K562 (cell line): Measurements from ENCODE around the gene NECAB3. TPM values are rescaled to one million over a fixed set of nuclear protein-coding genes. Genes with fewer than 3 reads are reported as not detected.

Experiments used
- ATAC-seq: fragments of 200-7000 bp; cut with Tn5 transposase; 3 replicates; pipeline ENCODE4 v1.9.1; 2020; ENCODE audit warnings: moderate library complexity
- BruUV-seq: library from RNA; stranded (reverse); fragments of 400-500 nt; replicated peaks from 2 replicates; lab custom pipeline; 2021; lab: Mats Ljungman, UMichigan
- CTCF ChIA-PET: fragments of 300-600 bp; formaldehyde crosslinking; extraction: SDS; loops from one replicate; lab custom pipeline; 2021; ENCODE audit warnings: low intra/inter-chr PET ratio; lab: Yijun Ruan, JAX
- POLR2A ChIA-PET: fragments of 300-600, 350-650 bp; sonication (Branson Sonifier 250); formaldehyde crosslinking; extraction: SDS; loops from one replicate; lab custom pipeline; 2021; ENCODE audit warnings: antibody characterized with exemption, inconsistent platforms; lab: Yijun Ruan, JAX
- DNase-seq, 4 experiments: peaks; one replicate each; pipeline versions ENCODE4 v3.0.0 to v3.0.0-alpha.2; 2011 to 2018; ENCODE audit warnings: low spot score in 3 of 4, mixed read lengths in 3 of 4; ENCODE audit errors: extremely low read depth in 1 of 4
- FAIRE-seq: peaks from 2 replicates; lab custom pipeline; 2011; peaks lifted over from hg19 to GRCh38; lab: Jason Lieb, UNC
- H2AFZ ChIP-seq: 2 replicates; pipeline ENCODE4 v1.6.0; 2011; ENCODE audit warnings: low read depth, low read length, control low read depth, inconsistent platforms
- H3K27ac ChIP-seq: fragments of 200-600 bp; 3 replicates; pipeline ENCODE4 v1.8.0; 2011; ENCODE audit warnings: low read depth, mild to moderate bottlenecking, control low read depth, inconsistent platforms, low read length, moderate library complexity, mixed read lengths; ENCODE audit errors: extremely low read depth
- H3K27me3 ChIP-seq, 2 experiments: fragments of 300-600 bp in 1 of 2; 2 replicates in 1 of 2; 3 replicates in 1 of 2; pipeline versions ENCODE4 v1.6.0 to v1.8.0; 2011; ENCODE audit warnings: inconsistent platforms in 2 of 2, low read length in 2 of 2, mild to moderate bottlenecking in 1 of 2, mixed read lengths in 1 of 2, moderate library complexity in 1 of 2; ENCODE audit not compliant: control insufficient read depth in 2 of 2, insufficient read depth in 2 of 2
- H3K36me3 ChIP-seq: fragments of 300-600 bp; 3 replicates; pipeline ENCODE4 v1.8.0; 2011; ENCODE audit warnings: mild to moderate bottlenecking, low read length, inconsistent platforms; ENCODE audit not compliant: control insufficient read depth, insufficient read depth
- H3K4me1 ChIP-seq, 2 experiments: fragments of 200-600 bp in 1 of 2; replicated peaks in 1 of 2; 2 replicates in 1 of 2; 3 replicates in 1 of 2; pipeline versions ENCODE4 v1.5.1 to v1.8.0; 2011; ENCODE audit warnings: inconsistent platforms in 2 of 2, low read length in 2 of 2, mild to moderate bottlenecking in 1 of 2, mixed read lengths in 1 of 2, moderate library complexity in 1 of 2; ENCODE audit not compliant: control insufficient read depth in 2 of 2, insufficient read depth in 2 of 2
- H3K4me2 ChIP-seq: 2 replicates; pipeline ENCODE4 v1.6.1; 2011; ENCODE audit warnings: low read length, control low read depth, inconsistent platforms, mixed read lengths; ENCODE audit not compliant: insufficient read depth
- H3K4me3 ChIP-seq: fragments of 200-600 bp; sonication (generic), shearing (Covaris generic); 2 replicates; pipeline ENCODE4 v1.5.1; 2016; ENCODE audit warnings: control low read depth, inconsistent platforms
- H3K79me2 ChIP-seq: fragments of 200-600 bp; 3 replicates; pipeline ENCODE4 v1.8.0; 2011; ENCODE audit warnings: low read length, inconsistent platforms; ENCODE audit not compliant: control insufficient read depth, insufficient read depth
- H3K9ac ChIP-seq, 2 experiments: 2 replicates each; pipeline versions ENCODE4 v1.6.0 to v1.6.1; 2011; ENCODE audit warnings: low read depth in 2 of 2, low read length in 2 of 2, control low read depth in 1 of 2, inconsistent platforms in 1 of 2, mild to moderate bottlenecking in 1 of 2, mixed read lengths in 1 of 2; ENCODE audit not compliant: insufficient read depth in 1 of 2
- H3K9me1 ChIP-seq: one replicate; pipeline ENCODE4 v1.6.0; 2011; ENCODE audit warnings: inconsistent platforms, mild to moderate bottlenecking, low read length, moderate library complexity; ENCODE audit not compliant: control insufficient read depth, insufficient read depth
- H3K9me3 ChIP-seq: replicated peaks from 2 replicates; pipeline ENCODE4 v1.5.1; 2011; ENCODE audit warnings: low read depth, low read length, inconsistent platforms; ENCODE audit not compliant: control insufficient read depth, insufficient read depth
- H4K20me1 ChIP-seq: replicated peaks from 2 replicates; pipeline ENCODE4 v1.6.1; 2011; ENCODE audit warnings: low read length, inconsistent platforms, mixed read lengths; ENCODE audit not compliant: control insufficient read depth, insufficient read depth
- BCLAF1 ChIP-seq, 2 experiments: fragments of 450-650 bp in 1 of 2; IDR thresholded peaks; 2 replicates each; pipeline ENCODE4 v1.6.1; 2011 to 2017; ENCODE audit warnings: low read depth in 2 of 2, antibody characterized with exemption in 1 of 2, borderline replicate concordance in 1 of 2, low read length in 1 of 2, mild to moderate bottlenecking in 1 of 2, mixed read lengths in 1 of 2; ENCODE audit not compliant: control insufficient read depth in 1 of 2
- EP300 ChIP-seq: IDR thresholded peaks from 2 replicates; pipeline ENCODE4 v1.6.1; 2012; ENCODE audit warnings: low read length, improper control_type of control experiment
- EP400 ChIP-seq: fragments of 450-650 bp; IDR thresholded peaks from 2 replicates; pipeline ENCODE4 v1.6.1; 2017; ENCODE audit warnings: antibody characterized with exemption, mild to moderate bottlenecking, moderate library complexity
- EZH2 ChIP-seq: IDR thresholded peaks from 2 replicates; pipeline ENCODE4 v1.6.1; 2012; ENCODE audit warnings: low read depth, mild to moderate bottlenecking, inconsistent platforms, low read length, borderline replicate concordance
- FOXJ2 ChIP-seq: fragments of 200-800 bp; sonication (Bioruptor generic); IDR thresholded peaks from 2 replicates; pipeline ENCODE4 v1.6.1; 2016; ENCODE audit warnings: missing genetic modification characterization, missing compliant biosample characterization
- KLF10 ChIP-seq: fragments of 250-450 bp; sonication (Bioruptor Pico); IDR thresholded peaks from 2 replicates; pipeline ENCODE4 v1.6.1; 2021; ENCODE audit warnings: matching md5 sums
- MECOM ChIP-seq: fragments of 250-450 bp; sonication (Bioruptor Pico); IDR thresholded peaks from 2 replicates; pipeline ENCODE4 v1.8.0; 2022; ENCODE audit warnings: inconsistent platforms
- POLR2G ChIP-seq: fragments of 200-400 bp; formaldehyde crosslinking; IDR thresholded peaks from 2 replicates; pipeline ENCODE4 v1.6.1; 2017; ENCODE audit warnings: low read depth, mild to moderate bottlenecking, antibody characterized with exemption, low read length, moderate library complexity
- PRPF4 ChIP-seq: fragments of 200-400 bp; formaldehyde crosslinking; IDR thresholded peaks from one replicate; pipeline ENCODE4 v1.6.1; 2017; ENCODE audit warnings: low read length, low read depth, mild to moderate bottlenecking; ENCODE audit not compliant: insufficient read depth, poor library complexity, severe bottlenecking
- SMARCA5 ChIP-seq: fragments of 450-650 bp; IDR thresholded peaks from 2 replicates; pipeline ENCODE4 v1.6.1; 2016
- SRSF1 ChIP-seq: fragments of 200-400 bp; formaldehyde crosslinking; IDR thresholded peaks from 2 replicates; pipeline ENCODE4 v1.6.1; 2017; ENCODE audit warnings: mild to moderate bottlenecking, low read depth, low read length, moderate library complexity
- U2AF1 ChIP-seq: fragments of 200-400 bp; formaldehyde crosslinking; optimal IDR thresholded peaks from 2 replicates; pipeline ENCODE3; 2017; ENCODE audit warnings: mild to moderate bottlenecking, low read depth, low read length, moderate library complexity
- WGBS: fragments of 100-300 bp; shearing (Covaris generic); methylation state at CpG from one replicate; pipeline ENCODE4 v1.1.6; 2016; ENCODE audit warnings: low coverage, mixed read lengths; ENCODE audit not compliant: insufficient coverage; ENCODE audit errors: missing lambda C conversion rate; 5-methylcytosine and 5-hydroxymethylcytosine counted together
- in situ Hi-C: fragments of 300-500 bp; cut with MboI; formaldehyde crosslinking; loops from 4 replicates; pipeline ENCODE4 v1.15.0; 2018; ENCODE audit warnings: inconsistent platforms, mixed read lengths
- intact Hi-C: fragments of 100-400 bp; cut with micrococcal nuclease; formaldehyde crosslinking; loops from 2 replicates; pipeline ENCODE4 v1.14.2; 2022
- polyA plus RNA-seq, 8 experiments: library from polyadenylated mRNA; depleted of rRNA in 4 of 8; stranded (reverse) in 5 of 8; unstranded in 3 of 8; fragments of >200 nt; fragmentation: Nextera tagmentation in 2 of 8; fragmentation: Illumina TruSeq in 1 of 8; extraction: Ambion mirVana in 2 of 8; extraction: Trizol in 1 of 8; gene quantifications; 2 replicates each; pipeline versions ENCODE4 v1.2.1 to v1.2.3, GENCODE V29; 2011 to 2014; ENCODE audit warnings: inconsistent platforms in 1 of 8, missing spikeins in 1 of 8
- total RNA-seq, 7 experiments: library from RNA; depleted of rRNA in 6 of 7; stranded (reverse); fragments of >200 nt in 6 of 7; fragmentation: Illumina TruSeq in 2 of 7; extraction: Trizol in 2 of 7; gene quantifications; 2 replicates each; pipeline versions ENCODE4 v1.2.1 to v1.2.3, GENCODE V29; 2011 to 2021; ENCODE audit warnings: low replicate concordance in 1 of 7

Gene NECAB3
- total and polyA plus RNA-seq, 9 of the 15 experiments (the other 6 are each of a cell fraction or from before 2014, with no cell fraction given) = 0.94 to 63.3 (median 31.5) TPM

GRCh38 chr20:33662172-33662571 lies 12.1 kb downstream of the NECAB3 start, which contains the start of gene C20orf144:
Gene C20orf144 (plus strand): TSS chr20:33662327. CDS start chr20:33662346, 19 bp downstream.
- in situ Hi-C loops (no loop called here), intact Hi-C loops (no loop called here)
- no peak for ATAC-seq
- Histone ChIP-seq H3K9me1 (no peaks in the 10 kb centered on the region), H3K4me1 (peaks cover 21 to 65% of the 10 kb centered on the region in 2 experiments; a peak in 4 of 5 replicates), H3K79me2 (peaks cover 18% of the 10 kb centered on the region), H3K27ac (peak within 1 kb of the TSS; percentile 82), H2AFZ (peak within 1 kb of the TSS; percentile 75), H3K9ac (peak within 1 kb of the TSS; percentile 80 to 90), H4K20me1 (peaks cover 11% of the 10 kb centered on the region; the same call in 1 of the 2 replicates), H3K4me2 (peak within 1 kb of the TSS; percentile 85), H3K27me3 (no peaks in the 10 kb centered on the region), H3K36me3 (peaks cover 44% of the 10 kb centered on the region; the same call in 2 of the 3 replicates), H3K4me3 (peak within 1 kb of the TSS; percentile 81), H3K9me3 (no peaks in the 10 kb centered on the region)
- no peak for FAIRE-seq
- POLR2A ChIA-PET = interaction anchor here (0.7 kb wide), 1 partner anchor 1033 kb away, joined by 3 read pairs; no protein-coding TSS in a partner anchor
- TF ChIP-seq PRPF4 (no peak), POLR2G (peak; percentile 67)
- CTCF ChIA-PET = no interaction called here
- no TSS peak for BruUV-seq
- 94% methylated on average over 9 of the region's 10 CpGs for WGBS
- peak in 1 of 4 experiments; percentile 13 for DNase-seq

- BruUV-seq = no TSS peak
- peaks cover 16 to 56% of the 10 kb centered on the region in 2 experiments; a peak in 4 of 5 replicates for H3K4me1 ChIP-seq
- CTCF ChIA-PET = no interaction called here
- peaks cover 11% of the 10 kb centered on the region; the same call in 1 of the 2 replicates for H4K20me1 ChIP-seq
- peaks cover 18% of the 10 kb centered on the region for H3K79me2 ChIP-seq
- no peak overlapping the region for H3K27ac ChIP-seq
- TF ChIP-seq KLF10 = no peak
- TF ChIP-seq SMARCA5 = no peak
- no peak for TF ChIP-seq U2AF1
- TF ChIP-seq FOXJ2 = no peak
- TF ChIP-seq EZH2 = no peak
- TF ChIP-seq SRSF1 = no peak
- TF ChIP-seq EP300 = no peak
- no peak for TF ChIP-seq BCLAF1 (IDR thresholded peaks at IDR 0.05; ENCODE audit: borderline replicate concordance in 1 of 2, control insufficient read depth in 1 of 2, low read depth in 2 of 2, low read length in 1 of 2)
- TF ChIP-seq EP400 = no peak
- TF ChIP-seq MECOM = no peak
- POLR2A ChIA-PET = interaction anchor here (1.3 kb wide), 1 partner anchor 13 kb away, joined by 6 read pairs; no protein-coding TSS in a partner anchor
- peaks cover 55% of the 10 kb centered on the region; the same call in 2 of the 3 replicates for H3K36me3 ChIP-seq
- no peaks in the 10 kb centered on the region for H3K9me3 ChIP-seq
- no peaks in the 10 kb centered on the region for H3K27me3 ChIP-seq
- H3K4me3 ChIP-seq = no peak overlapping the region
- peak overlapping the region in 1 of 2 experiments; percentile 50; a peak in 2 of 4 replicates for H3K9ac ChIP-seq
- intact Hi-C loops (no loop called here), in situ Hi-C loops (no loop called here)
- DNase-seq (no peak), ATAC-seq (no peak), FAIRE-seq (no peak)
- no peaks in the 10 kb centered on the region for H3K9me1 ChIP-seq
- H2AFZ ChIP-seq = no peak overlapping the region
- H3K4me2 ChIP-seq = no peak overlapping the region
- 92% methylated on average over 7 of the region's 7 CpGs for WGBS
Measured at GRCh38 chr20:33660685-33661058, 13.6 kb downstream of the NECAB3 start.
